Transverse colon (tissue), 4 donors: ENCODE results near the gene MRPL2. TPM values are rescaled to one million over a fixed set of nuclear protein-coding genes. Genes with fewer than 3 reads are reported as not detected.

Source experiments
- DNase-seq: peaks from one replicate; pipeline ENCODE4 v3.0.0-alpha.2; 2019
- H3K27ac ChIP-seq, 4 donors: fragments of 200-600 bp; sonication (generic); 2 replicates each; pipeline ENCODE4 v1.5.1; 2016 to 2018; ENCODE audit warnings: inconsistent platforms in 4 of 4
- H3K27me3 ChIP-seq: fragments of 200-600 bp; sonication (generic); 2 replicates; pipeline ENCODE4 v1.5.1; 2017; ENCODE audit warnings: inconsistent platforms
- H3K36me3 ChIP-seq, 4 donors: fragments of 200-600 bp; sonication (generic); 2 replicates each; pipeline ENCODE4 v1.5.1; 2017 to 2019; ENCODE audit warnings: inconsistent platforms in 4 of 4
- H3K4me1 ChIP-seq, 4 donors: fragments of 200-600 bp; sonication (generic); 2 replicates each; pipeline ENCODE4 v1.5.1; 2017 to 2020; ENCODE audit warnings: inconsistent platforms in 4 of 4
- H3K4me3 ChIP-seq, 4 donors: fragments of 200-600 bp; sonication (generic); 1 replicate in 1 of 4; 2 replicates in 3 of 4; pipeline versions ENCODE4 v1.5.1 to v1.6.1; 2017 to 2019; ENCODE audit warnings: inconsistent platforms in 4 of 4
- H3K9me3 ChIP-seq, 2 donors: fragments of 200-600 bp; sonication (generic); 2 replicates each; pipeline ENCODE4 v1.5.1; 2017 to 2019; ENCODE audit warnings: inconsistent platforms in 2 of 2
- EP300 ChIP-seq: sonication (generic); formaldehyde crosslinking; IDR thresholded peaks from one replicate; pipeline ENCODE4 v1.6.1; 2017; ENCODE audit warnings: antibody characterized with exemption, low read depth
- POLR2A ChIP-seq: fragments of 450-650 bp; IDR thresholded peaks from one replicate; pipeline ENCODE4 v1.6.1; 2016; ENCODE audit warnings: antibody characterized with exemption, mild to moderate bottlenecking, moderate library complexity
- POLR2AphosphoS5 ChIP-seq, 3 donors: sonication (generic); formaldehyde crosslinking; IDR thresholded peaks; one replicate each; pipeline ENCODE4 v1.6.1; 2016; ENCODE audit warnings: antibody characterized with exemption in 3 of 3
- WGBS, 2 donors: methylation state at CpG; one replicate each; pipeline ENCODE4 v1.1.5; 2018; ENCODE audit warnings: low coverage in 1 of 2; 5-methylcytosine and 5-hydroxymethylcytosine counted together
- in situ Hi-C, 4 donors: fragments of 200-750 bp; cut with MboI; loops; one replicate each; pipeline versions ENCODE4 v1.15.0 to v1.15.1; 2017; ENCODE audit warnings: low sequenced_read_pairs in 3 of 4, low pct_ligation_motif_present in 1 of 4, low pct_unique_long_range_greater_than_20kb in 1 of 4
- intact Hi-C: fragments of 100-400 bp; cut with DNase I; formaldehyde crosslinking; loops from one replicate; pipeline ENCODE4 v1.15.1; 2023; ENCODE audit warnings: low total_unique reads
- total RNA-seq, 4 donors: library from RNA; depleted of rRNA; stranded (reverse); fragments of >200 nt; gene quantifications; one replicate each; pipeline ENCODE4 v1.1.0, GENCODE V29; 2016
- TF ChIP-seq, protein P1 (sequence below), 5 experiments: fragments of 200-600 bp in 3 of 5; fragments of 450-650 bp in 2 of 5; sonication (generic) in 3 of 5; IDR thresholded peaks; 1 replicate in 2 of 5; 2 replicates in 3 of 5; pipeline ENCODE4 v1.5.1; 2016 to 2017; ENCODE audit warnings: antibody characterized with exemption in 5 of 5, inconsistent platforms in 3 of 5, mild to moderate bottlenecking in 2 of 5, moderate library complexity in 1 of 5

Gene MRPL2
- total RNA-seq, 4 donors from 2014 or later: 5.8 to 54.2 (median 34.3) TPM

DNA sequence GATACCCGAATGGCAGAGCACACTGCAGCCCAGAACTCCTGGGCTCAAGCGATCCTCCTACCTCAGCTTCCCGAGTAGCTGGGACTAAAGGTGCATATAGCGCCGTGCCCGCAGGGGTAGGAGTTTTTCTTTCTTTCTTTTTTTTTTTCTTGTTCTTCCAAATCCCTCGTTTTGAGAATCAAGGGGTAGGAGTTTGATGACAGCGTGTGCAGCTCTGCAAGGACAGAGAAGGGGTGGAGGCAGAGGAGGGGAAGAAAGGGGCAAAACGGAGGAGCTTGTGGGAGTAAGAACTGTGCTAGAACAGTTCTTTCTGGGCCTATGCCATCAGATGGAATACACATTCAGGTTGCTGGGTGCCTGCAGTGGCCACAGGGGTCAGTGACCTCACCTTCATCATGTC is 22.5 kb downstream of the MRPL2 start:
- H3K27ac ChIP-seq: no peak overlapping the region
- no peaks in the 10 kb centered on the region for H3K4me1 ChIP-seq
- TF ChIP-seq, protein P1, sequence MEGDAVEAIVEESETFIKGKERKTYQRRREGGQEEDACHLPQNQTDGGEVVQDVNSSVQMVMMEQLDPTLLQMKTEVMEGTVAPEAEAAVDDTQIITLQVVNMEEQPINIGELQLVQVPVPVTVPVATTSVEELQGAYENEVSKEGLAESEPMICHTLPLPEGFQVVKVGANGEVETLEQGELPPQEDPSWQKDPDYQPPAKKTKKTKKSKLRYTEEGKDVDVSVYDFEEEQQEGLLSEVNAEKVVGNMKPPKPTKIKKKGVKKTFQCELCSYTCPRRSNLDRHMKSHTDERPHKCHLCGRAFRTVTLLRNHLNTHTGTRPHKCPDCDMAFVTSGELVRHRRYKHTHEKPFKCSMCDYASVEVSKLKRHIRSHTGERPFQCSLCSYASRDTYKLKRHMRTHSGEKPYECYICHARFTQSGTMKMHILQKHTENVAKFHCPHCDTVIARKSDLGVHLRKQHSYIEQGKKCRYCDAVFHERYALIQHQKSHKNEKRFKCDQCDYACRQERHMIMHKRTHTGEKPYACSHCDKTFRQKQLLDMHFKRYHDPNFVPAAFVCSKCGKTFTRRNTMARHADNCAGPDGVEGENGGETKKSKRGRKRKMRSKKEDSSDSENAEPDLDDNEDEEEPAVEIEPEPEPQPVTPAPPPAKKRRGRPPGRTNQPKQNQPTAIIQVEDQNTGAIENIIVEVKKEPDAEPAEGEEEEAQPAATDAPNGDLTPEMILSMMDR (IDR thresholded peaks at IDR 0.05): no peak
- TF ChIP-seq POLR2A: no peak
- TF ChIP-seq EP300: no peak
- TF ChIP-seq POLR2AphosphoS5 (IDR thresholded peaks at IDR 0.05): no peak
- DNase-seq: no peak
- WGBS, 2 donors: 88 to 94% methylated on average over 8 to 9 of the region's 9 CpGs
- peaks cover 0 to 13% (median 0%) of the 10 kb centered on the region in 4 donors for H3K36me3 ChIP-seq
- intact Hi-C loops (no loop called here), in situ Hi-C loops (no loop called here)
- H3K27me3 ChIP-seq: no peaks in the 10 kb centered on the region
- no peak overlapping the region for H3K4me3 ChIP-seq
- H3K9me3 ChIP-seq: no peaks in the 10 kb centered on the region

DNA sequence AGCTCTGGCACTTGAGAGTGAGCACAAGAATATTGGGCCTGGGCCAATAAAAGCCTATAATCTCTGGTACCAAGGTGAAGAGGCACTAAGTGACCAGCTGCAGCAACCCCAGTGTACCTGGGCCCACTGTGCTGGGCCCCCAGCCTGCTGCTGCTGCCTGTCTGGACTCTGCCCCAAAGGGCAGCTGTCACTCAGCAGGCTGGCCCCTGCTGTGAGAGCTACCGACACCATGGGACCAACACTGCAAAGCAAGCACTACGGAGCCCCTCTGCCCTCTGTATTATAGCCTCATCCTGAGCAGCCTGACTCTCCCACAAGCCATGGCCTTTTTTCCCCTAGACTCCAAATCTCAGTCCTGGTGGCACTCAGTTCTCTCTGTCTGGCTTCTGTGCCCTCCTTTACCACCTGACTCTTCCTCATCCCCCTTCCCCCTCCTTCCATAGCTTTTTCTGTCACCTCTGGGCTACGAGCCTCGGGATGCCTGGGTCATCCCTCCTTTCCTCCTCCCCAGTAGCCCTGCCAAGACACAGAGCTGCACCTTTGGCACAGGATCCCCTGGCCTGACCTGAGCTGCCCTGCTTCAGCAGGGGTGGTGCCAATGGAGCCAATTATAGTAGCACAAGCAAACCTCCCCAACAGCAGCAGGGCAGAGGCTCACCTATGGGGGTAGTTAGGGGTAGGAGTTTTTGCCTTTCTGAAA is 23.6 kb downstream of the MRPL2 start:
- in situ Hi-C loops (no loop called here), intact Hi-C loops (no loop called here)
- Histone ChIP-seq H3K27ac (no peak overlapping the region), H3K27me3 (no peaks in the 10 kb centered on the region), H3K4me3 (no peak overlapping the region), H3K4me1 (no peaks in the 10 kb centered on the region), H3K9me3 (no peaks in the 10 kb centered on the region), H3K36me3 (peaks cover 0 to 13% (median 2%) of the 10 kb centered on the region in 4 donors)
- 71% methylated on average over 4 of the region's 4 CpGs; no CpG with 5 or more reads in 1 of the 2 donors for WGBS, 2 donors
- no peak for TF ChIP-seq POLR2AphosphoS5 (IDR thresholded peaks at IDR 0.05)
- no peak for TF ChIP-seq EP300
- TF ChIP-seq POLR2A: no peak
- TF ChIP-seq, protein P1 (IDR thresholded peaks at IDR 0.05): no peak
- no peak for DNase-seq

DNA sequence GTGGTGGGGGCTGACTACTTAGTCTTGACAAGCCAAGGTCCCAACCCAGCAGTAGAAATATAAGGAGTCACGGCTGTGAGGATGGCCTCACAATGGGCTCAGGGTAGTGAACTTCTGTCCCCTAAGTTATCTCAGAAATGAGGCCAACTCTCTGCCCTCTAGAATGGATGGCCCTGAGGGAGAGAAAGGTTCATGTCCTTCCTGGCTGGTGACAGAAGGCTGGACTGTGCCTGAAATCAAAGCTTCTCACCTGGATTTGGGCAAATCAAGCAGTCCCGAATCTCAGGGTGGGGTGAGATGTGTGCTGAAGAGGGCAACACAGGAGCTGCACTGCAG is 25.1 kb downstream of the MRPL2 start:
- intact Hi-C loops: no loop called here
- TF ChIP-seq POLR2A (no peak), EP300 (no peak), POLR2AphosphoS5 (IDR thresholded peaks at IDR 0.05) (no peak)
- TF ChIP-seq, protein P1 (IDR thresholded peaks at IDR 0.05): no peak
- H3K36me3 ChIP-seq: peaks cover 0 to 24% (median 6%) of the 10 kb centered on the region in 4 donors
- no peak overlapping the region for H3K27ac ChIP-seq
- no peaks in the 10 kb centered on the region for H3K4me1 ChIP-seq
- H3K4me3 ChIP-seq: no peak overlapping the region
- WGBS, 2 donors: 87 to 100% methylated on average over 1 to 2 of the region's 2 CpGs
- in situ Hi-C loops: no loop called here
- no peaks in the 10 kb centered on the region for H3K9me3 ChIP-seq
- DNase-seq: no peak
- no peaks in the 10 kb centered on the region for H3K27me3 ChIP-seq

DNA sequence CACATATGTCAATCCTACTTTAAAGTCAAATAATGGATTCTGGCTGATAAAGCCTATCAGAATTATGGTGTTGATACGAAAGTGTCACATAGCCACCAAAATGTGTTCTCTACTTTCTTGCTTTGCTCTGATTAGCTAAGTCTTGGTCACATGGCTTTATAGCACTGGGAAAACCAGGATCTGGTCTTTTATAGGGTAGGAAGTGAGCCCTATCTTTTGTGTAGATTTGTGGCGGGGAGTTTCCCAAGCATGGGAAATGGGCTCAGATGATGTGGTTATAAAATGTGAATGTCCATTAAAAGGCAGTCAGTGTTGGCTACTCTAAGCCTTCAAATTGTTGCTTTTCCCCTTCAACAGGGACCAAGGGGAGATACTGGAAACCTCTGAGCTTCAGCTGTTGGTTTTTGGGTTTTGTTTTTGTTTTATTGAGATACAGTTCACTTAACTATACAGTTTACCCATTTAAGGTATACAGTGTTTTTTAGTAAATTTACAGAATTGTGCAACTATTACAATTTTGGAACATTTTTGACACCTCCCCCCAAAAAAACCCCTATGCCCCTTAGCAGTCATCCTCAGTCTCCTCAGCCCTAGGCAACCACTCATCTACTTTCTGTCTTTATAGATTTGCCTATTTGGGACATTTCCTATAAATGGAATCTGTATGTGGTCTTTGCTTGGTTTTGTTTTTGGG is 25.6 kb downstream of the MRPL2 start:
- intact Hi-C loops (no loop called here), in situ Hi-C loops (no loop called here)
- Histone ChIP-seq H3K27ac (no peak overlapping the region), H3K9me3 (no peaks in the 10 kb centered on the region), H3K4me1 (no peaks in the 10 kb centered on the region), H3K4me3 (no peak overlapping the region), H3K36me3 (peaks cover 0 to 29% (median 8%) of the 10 kb centered on the region in 4 donors), H3K27me3 (no peaks in the 10 kb centered on the region)
- TF ChIP-seq, protein P1 (IDR thresholded peaks at IDR 0.05): no peak
- TF ChIP-seq EP300: no peak
- DNase-seq: no peak
- WGBS, 2 donors: 81 to 95% methylated on average over 2 of the region's 2 CpGs
